Endothelial cell of umbilical vein (primary cell): ENCODE data around the gene SLC2A1.

Experiments
- EZH2 ChIP-seq: IDR thresholded peaks from 2 replicates; pipeline ENCODE4 v1.6.1; 2012; ENCODE audit warnings: borderline replicate concordance, low read depth, mild to moderate bottlenecking, moderate library complexity, low read length, inconsistent platforms; ENCODE audit not compliant: severe bottlenecking
- GATA2 ChIP-seq: IDR thresholded peaks from 2 replicates; pipeline ENCODE4 v1.7.0; 2011; ENCODE audit warnings: low read depth, mild to moderate bottlenecking, moderate library complexity, mixed read lengths, low read length; ENCODE audit not compliant: insufficient read length, insufficient read depth
- MAX ChIP-seq: IDR thresholded peaks from 2 replicates; pipeline ENCODE4 v1.6.1; 2011; ENCODE audit not compliant: insufficient read depth, insufficient read length
- MYC ChIP-seq: IDR thresholded peaks from one replicate; pipeline ENCODE4 v1.6.1; 2011; ENCODE audit warnings: mild to moderate bottlenecking, low read depth, low read length
- POLR2A ChIP-seq: IDR thresholded peaks from 2 replicates; pipeline ENCODE4 v1.6.1; 2012; ENCODE audit warnings: low read depth, mild to moderate bottlenecking, control low read depth, low read length
- POLR2AphosphoS5 ChIP-seq: IDR thresholded peaks from 2 replicates; pipeline ENCODE4 v1.6.1; 2012; ENCODE audit warnings: low read depth, mild to moderate bottlenecking, control low read depth, low read length, moderate library complexity; ENCODE audit not compliant: insufficient read depth
- TF ChIP-seq, protein P1 (sequence below), 2 donors: IDR thresholded peaks; 1 replicate in 1 of 2; 2 replicates in 1 of 2; pipeline ENCODE4 v1.5.1; 2011; ENCODE audit warnings: low read length in 2 of 2, mild to moderate bottlenecking in 2 of 2, moderate library complexity in 2 of 2, control low read depth in 1 of 2, inconsistent platforms in 1 of 2, low read depth in 1 of 2; ENCODE audit not compliant: insufficient read depth in 1 of 2; ENCODE audit errors: extremely low read depth in 1 of 2

- TF ChIP-seq POLR2A = no peak
- no peak for TF ChIP-seq GATA2
- TF ChIP-seq, protein P1, sequence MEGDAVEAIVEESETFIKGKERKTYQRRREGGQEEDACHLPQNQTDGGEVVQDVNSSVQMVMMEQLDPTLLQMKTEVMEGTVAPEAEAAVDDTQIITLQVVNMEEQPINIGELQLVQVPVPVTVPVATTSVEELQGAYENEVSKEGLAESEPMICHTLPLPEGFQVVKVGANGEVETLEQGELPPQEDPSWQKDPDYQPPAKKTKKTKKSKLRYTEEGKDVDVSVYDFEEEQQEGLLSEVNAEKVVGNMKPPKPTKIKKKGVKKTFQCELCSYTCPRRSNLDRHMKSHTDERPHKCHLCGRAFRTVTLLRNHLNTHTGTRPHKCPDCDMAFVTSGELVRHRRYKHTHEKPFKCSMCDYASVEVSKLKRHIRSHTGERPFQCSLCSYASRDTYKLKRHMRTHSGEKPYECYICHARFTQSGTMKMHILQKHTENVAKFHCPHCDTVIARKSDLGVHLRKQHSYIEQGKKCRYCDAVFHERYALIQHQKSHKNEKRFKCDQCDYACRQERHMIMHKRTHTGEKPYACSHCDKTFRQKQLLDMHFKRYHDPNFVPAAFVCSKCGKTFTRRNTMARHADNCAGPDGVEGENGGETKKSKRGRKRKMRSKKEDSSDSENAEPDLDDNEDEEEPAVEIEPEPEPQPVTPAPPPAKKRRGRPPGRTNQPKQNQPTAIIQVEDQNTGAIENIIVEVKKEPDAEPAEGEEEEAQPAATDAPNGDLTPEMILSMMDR (IDR thresholded peaks at IDR 0.05; ENCODE audit: extremely low read depth in 1 of 2, insufficient read depth in 1 of 2, low read depth in 1 of 2, low read length in 2 of 2) = no peak
- TF ChIP-seq MAX = no peak
- TF ChIP-seq MYC = no peak
- no peak for TF ChIP-seq EZH2
- TF ChIP-seq POLR2AphosphoS5 = no peak
Measured at GRCh38 chr1:42904434-42904833, 54.2 kb downstream of the SLC2A1 start.
